H1 (cell line): ENCODE measurements around the gene FXN. TPM values are rescaled to one million over a fixed set of nuclear protein-coding genes. Genes with fewer than 3 reads are reported as not detected.
A peak's percentile ranks its signal among the peaks of the same experiment; 100 is the strongest.

ENCODE experiments used
- CTCF ChIA-PET: fragments of 300-600 bp; sonication (Branson Sonifier 250); formaldehyde crosslinking; loops from one replicate; lab custom pipeline; 2021; ENCODE audit not compliant: partially characterized antibody; lab: Charles Lee
- POLR2A ChIA-PET: fragments of 300-600 bp; sonication (Branson Sonifier 250); formaldehyde crosslinking; loops from one replicate; lab custom pipeline; 2021; ENCODE audit warnings: inconsistent platforms; ENCODE audit not compliant: partially characterized antibody; lab: Charles Lee
- DNase-seq, 2 experiments: peaks; one replicate each; pipeline versions ENCODE4 v3.0.0 to v3.0.0-alpha.2; 2010 to 2022; ENCODE audit warnings: low spot score in 2 of 2, low read depth in 1 of 2, mixed read lengths in 1 of 2
- FAIRE-seq: peaks from 2 replicates; lab custom pipeline; 2011; peaks lifted over from hg19 to GRCh38; lab: Jason Lieb, UNC
- H2AFZ ChIP-seq: 2 replicates; pipeline ENCODE4 v1.8.1; 2012; ENCODE audit warnings: low read length, inconsistent platforms
- H2AK5ac ChIP-seq: 2 replicates; pipeline ENCODE4 v1.6.1; 2013; ENCODE audit warnings: low read depth, low read length
- H2BK120ac ChIP-seq: replicated peaks from 2 replicates; pipeline ENCODE3; 2013; ENCODE audit warnings: low read depth, low read length, inconsistent platforms
- H2BK12ac ChIP-seq: 2 replicates; pipeline ENCODE4 v1.6.1; 2013; ENCODE audit warnings: low read depth, low read length
- H2BK15ac ChIP-seq: 2 replicates; pipeline ENCODE4 v1.6.1; 2013; ENCODE audit warnings: low read length
- H2BK20ac ChIP-seq: 2 replicates; pipeline ENCODE4 v1.6.1; 2013; ENCODE audit warnings: low read length
- H2BK5ac ChIP-seq: 2 replicates; pipeline ENCODE4 v1.6.1; 2013; ENCODE audit warnings: low read depth, low read length
- H3K14ac ChIP-seq: 2 replicates; pipeline ENCODE4 v1.6.1; 2013; ENCODE audit warnings: inconsistent platforms; ENCODE audit not compliant: insufficient read length
- H3K18ac ChIP-seq: 2 replicates; pipeline ENCODE4 v1.6.1; 2013; ENCODE audit warnings: low read length; ENCODE audit errors: extremely low read depth
- H3K23ac ChIP-seq: 2 replicates; pipeline ENCODE4 v1.6.1; 2013; ENCODE audit warnings: inconsistent platforms; ENCODE audit not compliant: insufficient read length
- H3K23me2 ChIP-seq: 2 replicates; pipeline ENCODE4 v1.6.1; 2013; ENCODE audit warnings: low read depth, low read length
- H3K27ac ChIP-seq: 2 replicates; pipeline ENCODE4 v1.6.1; 2011; ENCODE audit warnings: low read depth, low read length, inconsistent platforms
- H3K27me3 ChIP-seq, 4 experiments: replicated peaks in 1 of 4; 1 replicate in 1 of 4; 2 replicates in 3 of 4; pipeline versions ENCODE4 v1.6.1 to v1.8.1; 2011 to 2013; ENCODE audit warnings: low read length in 3 of 4, mild to moderate bottlenecking in 3 of 4, inconsistent platforms in 2 of 4, mixed read lengths in 2 of 4, moderate library complexity in 1 of 4; ENCODE audit not compliant: control insufficient read depth in 3 of 4, insufficient read depth in 3 of 4; ENCODE audit errors: extremely low read depth in 1 of 4
- H3K36me3 ChIP-seq, 4 experiments: 2 replicates each; pipeline versions ENCODE4 v1.6.1 to v1.8.1; 2011 to 2013; ENCODE audit warnings: mild to moderate bottlenecking in 4 of 4, low read length in 3 of 4, moderate library complexity in 2 of 4, control low read depth in 1 of 4, inconsistent platforms in 1 of 4; ENCODE audit not compliant: insufficient read depth in 4 of 4, control insufficient read depth in 2 of 4
- H3K4ac ChIP-seq: replicated peaks from 2 replicates; pipeline ENCODE3; 2013; ENCODE audit warnings: low read length, low read depth, mixed read lengths, inconsistent platforms; ENCODE audit not compliant: insufficient read length
- H3K4me1 ChIP-seq, 4 experiments: replicated peaks in 1 of 4; 1 replicate in 1 of 4; 2 replicates in 3 of 4; pipeline versions ENCODE4 v1.6.1 to v1.8.1; 2011 to 2013; ENCODE audit warnings: low read length in 3 of 4, inconsistent platforms in 2 of 4, mixed read lengths in 1 of 4; ENCODE audit not compliant: insufficient read depth in 4 of 4, control insufficient read depth in 3 of 4
- H3K4me2 ChIP-seq, 2 experiments: 2 replicates each; pipeline versions ENCODE4 v1.6.1 to v1.8.1; 2011 to 2013; ENCODE audit warnings: low read depth in 2 of 2, low read length in 2 of 2, control low read depth in 1 of 2, inconsistent platforms in 1 of 2, mild to moderate bottlenecking in 1 of 2; ENCODE audit not compliant: insufficient read depth in 1 of 2
- H3K4me3 ChIP-seq, 4 experiments: fragments of 200-600, 300-600 bp in 1 of 4; sonication (generic), shearing (Covaris generic), sonication (Bioruptor Twin) in 1 of 4; 2 replicates each; pipeline versions ENCODE4 v1.5.1 to v1.8.1; 2011 to 2016; ENCODE audit warnings: low read length in 4 of 4, low read depth in 3 of 4, control low read depth in 2 of 4, inconsistent platforms in 2 of 4, mild to moderate bottlenecking in 2 of 4, mixed read lengths in 1 of 4, moderate library complexity in 1 of 4; ENCODE audit not compliant: insufficient read depth in 2 of 4; ENCODE audit errors: extremely low read depth in 1 of 4
- H3K56ac ChIP-seq: replicated peaks from 2 replicates; pipeline ENCODE3; 2013; ENCODE audit warnings: low read depth, mild to moderate bottlenecking, mixed read lengths, low read length, inconsistent platforms; ENCODE audit not compliant: insufficient read length
- H3K79me1 ChIP-seq: 2 replicates; pipeline ENCODE4 v1.6.1; 2013; ENCODE audit warnings: low read depth, low read length, control low read depth
- H3K79me2 ChIP-seq, 2 experiments: 2 replicates each; pipeline versions ENCODE4 v1.6.1 to v1.8.1; 2012 to 2013; ENCODE audit warnings: low read length in 2 of 2, mild to moderate bottlenecking in 2 of 2, inconsistent platforms in 1 of 2; ENCODE audit not compliant: insufficient read depth in 2 of 2, control insufficient read depth in 1 of 2
- H3K9ac ChIP-seq, 4 experiments: replicated peaks in 1 of 4; 1 replicate in 1 of 4; 2 replicates in 3 of 4; pipeline versions ENCODE4 v1.6.1 to v1.8.1; 2011 to 2013; ENCODE audit warnings: low read depth in 3 of 4, low read length in 3 of 4, control low read depth in 2 of 4, mild to moderate bottlenecking in 2 of 4, moderate library complexity in 2 of 4, inconsistent platforms in 1 of 4; ENCODE audit errors: extremely low read depth in 1 of 4
- H3K9me3 ChIP-seq, 2 experiments: 2 replicates each; pipeline versions ENCODE4 v1.6.1 to v1.8.1; 2012 to 2013; ENCODE audit warnings: mild to moderate bottlenecking in 2 of 2, moderate library complexity in 2 of 2, control low read depth in 1 of 2, inconsistent platforms in 1 of 2, low read depth in 1 of 2, low read length in 1 of 2, mixed read lengths in 1 of 2; ENCODE audit not compliant: insufficient read depth in 2 of 2
- H4K20me1 ChIP-seq, 2 experiments: replicated peaks in 1 of 2; 2 replicates each; pipeline versions ENCODE3 to v1.8.1; 2011 to 2013; ENCODE audit warnings: inconsistent platforms in 2 of 2, low read length in 2 of 2, mild to moderate bottlenecking in 1 of 2; ENCODE audit not compliant: insufficient read depth in 2 of 2, control insufficient read depth in 1 of 2
- H4K5ac ChIP-seq: 2 replicates; pipeline ENCODE4 v1.6.1; 2013; ENCODE audit warnings: low read length, low read depth, mixed read lengths, inconsistent platforms; ENCODE audit not compliant: insufficient read length
- H4K8ac ChIP-seq: 2 replicates; pipeline ENCODE4 v1.8.0; 2013; ENCODE audit warnings: mild to moderate bottlenecking, moderate library complexity, low read length, inconsistent platforms; ENCODE audit not compliant: insufficient read depth; ENCODE audit errors: extremely low read depth
- H4K91ac ChIP-seq: replicated peaks from 2 replicates; pipeline ENCODE3; 2013; ENCODE audit warnings: low read length, mixed read lengths, inconsistent platforms; ENCODE audit not compliant: insufficient read length
- CBX5 ChIP-seq: fragments of 300-800, 300-1000 bp; sonication (generic); IDR thresholded peaks from 2 replicates; pipeline ENCODE4 v1.7.1; 2016; ENCODE audit warnings: antibody characterized with exemption, low read length, low read depth
- CREB1 ChIP-seq: IDR thresholded peaks from 2 replicates; pipeline ENCODE4 v1.6.1; 2012; ENCODE audit warnings: inconsistent platforms
- POLR2A ChIP-seq, 2 experiments: IDR thresholded peaks; 1 replicate in 1 of 2; 2 replicates in 1 of 2; pipeline ENCODE4 v1.6.1; 2011; ENCODE audit warnings: low read depth in 2 of 2, low read length in 2 of 2, mild to moderate bottlenecking in 2 of 2; ENCODE audit errors: control extremely low read depth in 1 of 2
- SIRT6 ChIP-seq: IDR thresholded peaks from one replicate; pipeline ENCODE4 v1.7.1; 2012; ENCODE audit warnings: low read length, inconsistent platforms
- SIX5 ChIP-seq: IDR thresholded peaks from 2 replicates; pipeline ENCODE4 v1.6.1; 2011; ENCODE audit warnings: mild to moderate bottlenecking, low read depth, low read length
- SP1 ChIP-seq: IDR thresholded peaks from 2 replicates; pipeline ENCODE4 v1.6.1; 2011; ENCODE audit warnings: low read depth, low read length
- SUZ12 ChIP-seq: fragments of 200-600 bp; sonication (generic); IDR thresholded peaks from 2 replicates; pipeline ENCODE4 v1.6.1; 2012; ENCODE audit warnings: mild to moderate bottlenecking, inconsistent platforms, low read length, moderate library complexity, mixed read lengths
- TBP ChIP-seq: IDR thresholded peaks from 2 replicates; pipeline ENCODE4 v1.6.1; 2011; ENCODE audit warnings: low read depth, low read length, improper control_type of control experiment
- YY1 ChIP-seq: IDR thresholded peaks from 2 replicates; pipeline ENCODE4 v1.6.1; 2011; ENCODE audit warnings: low read depth, mild to moderate bottlenecking, low read length
- WGBS, 2 experiments: shearing (Covaris generic) in 1 of 2; methylation state at CpG; one replicate each; pipeline versions ENCODE4 v1.1.6 to v1.1.7; 2013 to 2015; ENCODE audit warnings: low lambda C conversion rate in 2 of 2, mixed read lengths in 2 of 2, inconsistent platforms in 1 of 2, low coverage in 1 of 2, missing lambda C conversion rate in 1 of 2; ENCODE audit not compliant: insufficient replicate concordance in 2 of 2, insufficient coverage in 1 of 2, insufficient read length in 1 of 2; ENCODE audit errors: extremely low coverage in 1 of 2, missing lambda C conversion rate in 1 of 2; 5-methylcytosine and 5-hydroxymethylcytosine counted together
- polyA plus RNA-seq, 7 experiments: library from polyadenylated mRNA; depleted of rRNA in 3 of 7; stranded (reverse) in 5 of 7; unstranded in 2 of 7; fragments of >200 nt in 5 of 7; fragments of 200-250 nt in 2 of 7; gene quantifications; 1 replicate in 5 of 7; 2 replicates in 1 of 7; 4 replicates in 1 of 7; pipeline versions ENCODE4 v1.2.1 to v1.2.3, GENCODE V29; 2011 to 2013; ENCODE audit warnings: missing spikeins in 2 of 7, mixed read lengths in 2 of 7
- total RNA-seq: library from RNA; stranded (reverse); fragmentation: NEBNext Ultra II Directional; extraction: Animal tissue kit (Norgen Biotek cat#: 25700); gene quantifications from 2 replicates; pipeline ENCODE4 v1.2.1, GENCODE V29; 2021
- TF ChIP-seq, protein P1 (sequence below): IDR thresholded peaks from 2 replicates; pipeline ENCODE4 v1.6.1; 2011; ENCODE audit warnings: low read length, improper control_type of control experiment

The FXN gene
- total and polyA plus RNA-seq, 2 of the 8 experiments (the other 6 are each of a cell fraction or from before 2014, with no cell fraction given), result 34.2 to 37.5 TPM

DNA sequence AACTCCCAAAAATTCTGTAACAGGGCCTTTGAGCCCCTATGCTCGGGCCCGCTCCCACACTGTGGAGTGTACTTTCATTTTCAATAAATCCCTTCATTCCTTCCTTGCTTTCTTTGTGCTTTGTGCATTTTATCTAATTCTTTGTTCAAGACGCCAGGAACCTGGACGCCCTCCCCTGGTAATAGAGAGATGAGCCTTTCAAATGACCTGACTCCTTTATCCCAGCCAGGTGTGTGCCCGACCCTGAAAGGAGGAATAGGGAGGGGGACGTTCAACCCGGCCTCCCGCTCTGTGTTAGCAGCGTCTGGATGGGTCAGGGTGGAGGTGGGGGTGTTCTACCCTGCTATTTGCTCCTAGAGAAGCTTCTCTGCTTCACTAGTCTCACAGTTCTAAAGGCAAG is 53.9 kb downstream of the FXN start:
- peak overlapping the region; percentile 40 for H4K5ac ChIP-seq
- TF ChIP-seq TBP, result no peak
- no peak for TF ChIP-seq SIX5
- peak; percentile 17; the same call in 1 of the 2 replicates for TF ChIP-seq SP1
- no peak for TF ChIP-seq SUZ12
- TF ChIP-seq CBX5, result no peak
- TF ChIP-seq SIRT6, result no peak
- TF ChIP-seq POLR2A (IDR thresholded peaks at IDR 0.05; ENCODE audit: control extremely low read depth in 1 of 2, low read depth in 2 of 2, low read length in 2 of 2), result 0 out of 3 replicates have a peak, but pooled peaks of 1 of the 2 experiments have one; percentile 19
- TF ChIP-seq, protein P1, sequence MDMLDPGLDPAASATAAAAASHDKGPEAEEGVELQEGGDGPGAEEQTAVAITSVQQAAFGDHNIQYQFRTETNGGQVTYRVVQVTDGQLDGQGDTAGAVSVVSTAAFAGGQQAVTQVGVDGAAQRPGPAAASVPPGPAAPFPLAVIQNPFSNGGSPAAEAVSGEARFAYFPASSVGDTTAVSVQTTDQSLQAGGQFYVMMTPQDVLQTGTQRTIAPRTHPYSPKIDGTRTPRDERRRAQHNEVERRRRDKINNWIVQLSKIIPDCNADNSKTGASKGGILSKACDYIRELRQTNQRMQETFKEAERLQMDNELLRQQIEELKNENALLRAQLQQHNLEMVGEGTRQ, result no peak
- TF ChIP-seq YY1, result no peak
- TF ChIP-seq CREB1, result no peak

More for the DNA sequence above, 53.9 kb downstream of the FXN start:
- H3K4me3 ChIP-seq, result peak overlapping the region in 3 of 4 experiments; percentile 4 to 57 (median 47); a peak in 4 of 8 replicates
- no peak for FAIRE-seq
- H3K36me3 ChIP-seq, result peaks cover 0 to 5% (median 0%) of the 10 kb centered on the region in 4 experiments; a peak in 1 of 8 replicates
- CTCF ChIA-PET, result interaction anchor here (0.7 to 1.6 kb wide), 9 partner anchors 21 to 103 kb away, joined by 3 to 12 read pairs (median 3); no protein-coding TSS in a partner anchor
- H2BK5ac ChIP-seq, result peak overlapping the region; percentile 25; the same call in 1 of the 2 replicates
- 15% methylated on average over 9 of the region's 9 CpGs; no CpG with 5 or more reads in 1 of the 2 experiments for WGBS, 2 experiments
- H2BK120ac ChIP-seq, result no peak overlapping the region
- H2AK5ac ChIP-seq, result no peak overlapping the region
- H3K79me2 ChIP-seq, result no peaks in the 10 kb centered on the region
- no peak overlapping the region; a peak in 1 of 7 replicates for H3K9ac ChIP-seq
- no peak overlapping the region for H3K23ac ChIP-seq
- POLR2A ChIA-PET, result interaction anchor here (0.8 to 2.9 kb wide), 12 partner anchors 10 to 88 kb away, joined by 3 to 28 read pairs (median 4); no protein-coding TSS in a partner anchor
- no peak overlapping the region for H2BK12ac ChIP-seq
- H3K27ac ChIP-seq, result peak overlapping the region; percentile 66; the same call in 1 of the 2 replicates
- H3K18ac ChIP-seq, result peak overlapping the region; percentile 4; the same call in 1 of the 2 replicates
- H3K56ac ChIP-seq, result no peak overlapping the region
- no peaks in the 10 kb centered on the region for H4K20me1 ChIP-seq
- no peak overlapping the region for H2AFZ ChIP-seq
- H3K9me3 ChIP-seq, result no peaks in the 10 kb centered on the region
- H3K79me1 ChIP-seq, result no peaks in the 10 kb centered on the region
- peak in 1 of 2 experiments; percentile 56 for DNase-seq
- H4K8ac ChIP-seq, result no peak overlapping the region
- no peak overlapping the region for H2BK15ac ChIP-seq
- H3K27me3 ChIP-seq, result no peaks in the 10 kb centered on the region
- 0 out of 2 replicates have a peak overlapping the region, but pooled peaks have one; percentile 9 for H2BK20ac ChIP-seq
- H3K4ac ChIP-seq, result no peak overlapping the region
- H3K4me2 ChIP-seq, result peak overlapping the region; percentile 78 to 87; a peak in 3 of 4 replicates
- 0 out of 2 replicates have a peak, but pooled peaks cover 2% of the 10 kb centered on the region for H3K23me2 ChIP-seq
- no peak overlapping the region for H4K91ac ChIP-seq
- H3K4me1 ChIP-seq, result peaks cover 0 to 18% (median 9%) of the 10 kb centered on the region in 4 experiments; a peak in 6 of 7 replicates
- H3K14ac ChIP-seq, result no peak overlapping the region
